Gastrocnemius medialis (tissue), 4 donors: ENCODE data around the gene KIF4A. TPM values are rescaled to one million over a fixed set of nuclear protein-coding genes. Genes with fewer than 3 reads are reported as not detected.
"Not testable (repeated sequence)": the region's sequence is repeated elsewhere in the genome, so short reads cannot be mapped to it uniquely, and the experiment has no call there.

Experiments used
- ATAC-seq, 2 donors: fragments of 150-250 bp; one replicate each; pipeline ENCODE4 v1.9.1; 2016
- DNase-seq, 2 donors: peaks; one replicate each; pipeline ENCODE4 v3.0.0-alpha.2; 2019
- H3K27ac ChIP-seq, 4 donors: fragments of 200-600 bp; sonication (generic); 1 replicate in 1 of 4; 2 replicates in 3 of 4; pipeline ENCODE4 v1.5.1; 2016 to 2018; ENCODE audit warnings: mild to moderate bottlenecking in 2 of 4, moderate library complexity in 1 of 4
- H3K27me3 ChIP-seq, 3 donors: fragments of 200-600 bp; sonication (generic) in 2 of 3; 1 replicate in 1 of 3; 2 replicates in 2 of 3; pipeline versions ENCODE4 v1.5.1 to v1.6.0; 2016 to 2019; ENCODE audit warnings: mild to moderate bottlenecking in 1 of 3, moderate library complexity in 1 of 3
- H3K36me3 ChIP-seq, 2 donors: fragments of 200-600 bp; sonication (generic) in 1 of 2; one replicate each; pipeline ENCODE4 v1.5.1; 2017 to 2018
- H3K4me1 ChIP-seq, 2 donors: fragments of 200-600 bp; sonication (generic) in 1 of 2; one replicate each; pipeline ENCODE4 v1.5.1; 2016 to 2017; ENCODE audit warnings: mild to moderate bottlenecking in 2 of 2
- H3K4me3 ChIP-seq, 4 donors: fragments of 200-600 bp; sonication (generic) in 3 of 4; 1 replicate in 1 of 4; 2 replicates in 3 of 4; pipeline ENCODE4 v1.5.1; 2016 to 2019; ENCODE audit warnings: mild to moderate bottlenecking in 2 of 4
- H3K9me3 ChIP-seq, 3 donors: fragments of 200-600 bp; sonication (generic) in 2 of 3; 1 replicate in 1 of 3; 2 replicates in 2 of 3; pipeline ENCODE4 v1.5.1; 2016 to 2019
- CTCF ChIP-seq, 5 experiments: fragments of 450-650 bp in 3 of 5; fragments of 200-600 bp in 2 of 5; sonication (generic) in 2 of 5; IDR thresholded peaks in 4 of 5; conservative IDR thresholded peaks in 1 of 5; 1 replicate in 4 of 5; 2 replicates in 1 of 5; pipeline ENCODE4 v1.5.1; 2016 to 2019; ENCODE audit warnings: antibody characterized with exemption in 5 of 5, mild to moderate bottlenecking in 3 of 5, moderate library complexity in 3 of 5
- POLR2A ChIP-seq, 2 donors: fragments of 450-650 bp; IDR thresholded peaks; one replicate each; pipeline ENCODE4 v1.6.1; 2017; ENCODE audit warnings: antibody characterized with exemption in 2 of 2, mild to moderate bottlenecking in 2 of 2, moderate library complexity in 2 of 2
- in situ Hi-C, 4 donors: fragments of 200-750 bp; cut with MboI; loops; one replicate each; pipeline versions ENCODE4 v1.15.0 to v1.8.0; 2017; ENCODE audit warnings: low sequenced_read_pairs in 4 of 4
- intact Hi-C: fragments of 100-400 bp; cut with DNase I; formaldehyde crosslinking; loops from one replicate; pipeline ENCODE4 v1.15.1; 2023; ENCODE audit warnings: low total_unique reads
- total RNA-seq, 4 donors: library from RNA; depleted of rRNA; stranded (reverse); fragments of >200 nt; gene quantifications; one replicate each; pipeline versions ENCODE4 v1.1.0 to v1.2.3, GENCODE V29; 2016

The KIF4A gene
- total RNA-seq, 4 donors from 2014 or later = 0.07 to 0.09 TPM; not detected in 2

GRCh38 chrX:70313503-70313902 lies 23.6 kb downstream of the KIF4A start:
- TF ChIP-seq CTCF (IDR thresholded peaks at IDR 0.05 in 4 of 5, conservative IDR thresholded peaks at IDR 0.05 in 1 of 5) (no peak), POLR2A (IDR thresholded peaks at IDR 0.05) (no peak)
- no peak overlapping the region for H3K27ac ChIP-seq
- in situ Hi-C loops = no loop called here
- intact Hi-C loops = no loop called here
- no peaks in the 10 kb centered on the region for H3K4me1 ChIP-seq
- no peaks in the 10 kb centered on the region for H3K36me3 ChIP-seq
- no peaks in the 10 kb centered on the region for H3K9me3 ChIP-seq
- DNase-seq = no peak
- ATAC-seq = no peak
- H3K27me3 ChIP-seq = no peaks in the 10 kb centered on the region
- no peak overlapping the region for H3K4me3 ChIP-seq

- in situ Hi-C loops (no loop called here), intact Hi-C loops (no loop called here)
- no peaks in the 10 kb centered on the region for H3K36me3 ChIP-seq
- DNase-seq = no peak
- no peaks in the 10 kb centered on the region for H3K4me1 ChIP-seq
- no peaks in the 10 kb centered on the region for H3K27me3 ChIP-seq
- no peak overlapping the region for H3K4me3 ChIP-seq
- no peaks in the 10 kb centered on the region for H3K9me3 ChIP-seq
- no peak overlapping the region for H3K27ac ChIP-seq
- TF ChIP-seq CTCF (IDR thresholded peaks at IDR 0.05 in 4 of 5, conservative IDR thresholded peaks at IDR 0.05 in 1 of 5) = no peak
- no peak for TF ChIP-seq POLR2A (IDR thresholded peaks at IDR 0.05)
- ATAC-seq = no peak
Measured at GRCh38 chrX:70322784-70323183, 32.9 kb downstream of the KIF4A start.

GRCh38 chrX:70323628-70324027 lies 33.7 kb downstream of the KIF4A start:
- H3K36me3 ChIP-seq, H3K4me3 ChIP-seq, H3K27me3 ChIP-seq, in situ Hi-C loops, H3K27ac ChIP-seq, H3K4me1 ChIP-seq, DNase-seq, intact Hi-C loops, ATAC-seq, H3K9me3 ChIP-seq: not testable (repeated sequence)

GRCh38 chrX:70324326-70324725 lies 34.4 kb downstream of the KIF4A start:
- no peak for DNase-seq
- Histone ChIP-seq H3K36me3 (no peaks in the 10 kb centered on the region), H3K4me1 (no peaks in the 10 kb centered on the region), H3K4me3 (no peak overlapping the region), H3K27me3 (no peaks in the 10 kb centered on the region), H3K9me3 (no peaks in the 10 kb centered on the region), H3K27ac (no peak overlapping the region)
- intact Hi-C loops = no loop called here
- TF ChIP-seq POLR2A (IDR thresholded peaks at IDR 0.05) (no peak), CTCF (IDR thresholded peaks at IDR 0.05 in 4 of 5, conservative IDR thresholded peaks at IDR 0.05 in 1 of 5) (no peak)
- in situ Hi-C loops = no loop called here
- no peak for ATAC-seq

- in situ Hi-C loops = no loop called here
- TF ChIP-seq POLR2A (IDR thresholded peaks at IDR 0.05) (no peak), CTCF (IDR thresholded peaks at IDR 0.05 in 4 of 5, conservative IDR thresholded peaks at IDR 0.05 in 1 of 5) (no peak)
Measured at GRCh38 chrX:70331161-70331560, 41.3 kb downstream of the KIF4A start.

More at GRCh38 chrX:70331161-70331560, 41.3 kb downstream of the KIF4A start:
- Histone ChIP-seq H3K4me3 (no peak overlapping the region), H3K27me3 (no peaks in the 10 kb centered on the region), H3K27ac (no peak overlapping the region), H3K4me1 (no peaks in the 10 kb centered on the region), H3K36me3 (no peaks in the 10 kb centered on the region), H3K9me3 (no peaks in the 10 kb centered on the region)
- ATAC-seq (no peak), DNase-seq (no peak)
- intact Hi-C loops = no loop called here
